ELF-1 (cell line): ENCODE measurements around the gene CYYR1.
A peak's percentile ranks its signal among the peaks of the same experiment; 100 is the strongest.

Experiments
- DNase-seq: peaks from one replicate; pipeline ENCODE4 v3.0.0-alpha.2; 2016; ENCODE audit warnings: low read depth, low spot score

Gene CYYR1

GRCh38 chr21:26553898-26554297 lies 19.2 kb downstream of the CYYR1 start:
- DNase-seq: no peak

GRCh38 chr21:26550326-26550725 lies 22.8 kb downstream of the CYYR1 start:
- DNase-seq: no peak

DNA sequence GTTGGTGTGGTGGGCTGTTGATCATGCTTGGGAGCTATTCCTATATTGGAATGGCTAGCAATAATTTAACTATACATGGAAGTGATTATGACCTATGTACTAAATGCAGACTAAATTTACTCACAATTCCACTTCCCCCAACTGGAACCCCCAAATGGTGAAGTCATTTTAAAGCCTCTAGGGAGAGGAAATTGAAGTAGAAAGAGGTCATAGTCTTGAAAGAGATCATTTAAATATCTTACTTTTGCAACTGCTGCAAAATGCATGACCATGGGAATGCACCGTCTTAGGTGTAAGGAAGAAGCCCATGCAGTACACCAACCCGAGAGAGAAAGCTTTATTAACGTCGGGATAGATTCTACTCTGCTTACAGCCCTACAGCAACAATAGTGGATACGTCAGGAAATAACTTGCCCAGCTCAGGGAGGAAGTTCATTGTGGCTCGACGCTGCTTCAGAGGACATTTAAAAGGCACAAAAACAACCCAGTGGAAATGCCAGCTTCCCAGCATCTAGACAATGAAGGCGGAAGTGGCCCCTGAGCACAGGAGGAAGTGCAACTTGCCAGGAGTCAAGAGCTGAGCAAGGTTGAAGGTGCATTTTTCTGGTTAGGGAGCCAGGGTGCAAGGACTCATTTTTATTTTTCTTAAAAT lies 26.5 kb downstream of the CYYR1 start:
- DNase-seq: no peak

GRCh38 chr21:26544201-26544775 lies 28.8 kb downstream of the CYYR1 start:
- no peak for DNase-seq

DNA sequence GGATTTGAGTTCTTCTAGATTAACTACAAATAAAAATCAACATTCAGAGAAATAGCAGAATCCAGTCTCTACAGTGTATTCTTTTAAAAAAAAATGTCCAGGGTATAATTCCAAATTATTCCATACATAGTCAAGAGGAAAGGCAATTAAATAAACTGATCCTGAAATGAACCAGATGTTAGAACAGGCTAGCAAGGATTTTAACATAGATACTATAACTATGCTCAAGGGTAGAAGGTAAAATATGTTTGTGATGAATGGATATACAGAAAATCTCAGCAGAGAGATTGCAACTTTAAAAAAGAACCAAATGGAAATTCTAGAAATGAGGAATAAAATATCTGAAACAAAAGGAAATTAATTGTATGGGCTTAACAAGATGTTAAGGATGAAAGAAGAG lies 32.4 kb downstream of the CYYR1 start:
- no peak for DNase-seq

- no peak for DNase-seq
Measured at GRCh38 chr21:26539566-26539965, 33.5 kb downstream of the CYYR1 start.

- no peak for DNase-seq
Measured at GRCh38 chr21:26534517-26534916, 38.6 kb downstream of the CYYR1 start.

DNA sequence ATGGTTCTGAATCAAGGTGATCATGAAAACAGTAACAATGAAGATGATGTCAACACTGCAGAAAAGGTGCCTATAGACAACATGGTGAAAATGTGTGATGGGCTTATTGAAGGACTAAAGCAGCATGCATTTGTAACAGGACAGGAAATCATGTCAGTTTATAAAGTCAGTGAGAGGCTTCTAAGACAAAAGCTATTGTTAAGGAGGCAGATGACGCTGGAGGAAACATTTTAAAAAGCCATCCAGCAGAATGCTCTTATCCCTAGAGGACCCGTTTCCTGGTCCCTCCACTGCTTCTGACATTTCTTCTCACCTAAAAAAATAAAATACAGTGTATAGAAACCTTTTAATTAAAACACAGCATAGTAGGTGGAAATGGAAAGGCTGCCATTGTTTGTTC lies 40.9 kb downstream of the CYYR1 start:
- DNase-seq: no peak

GRCh38 chr21:26529526-26529925 lies 43.6 kb downstream of the CYYR1 start:
- no peak for DNase-seq

DNA sequence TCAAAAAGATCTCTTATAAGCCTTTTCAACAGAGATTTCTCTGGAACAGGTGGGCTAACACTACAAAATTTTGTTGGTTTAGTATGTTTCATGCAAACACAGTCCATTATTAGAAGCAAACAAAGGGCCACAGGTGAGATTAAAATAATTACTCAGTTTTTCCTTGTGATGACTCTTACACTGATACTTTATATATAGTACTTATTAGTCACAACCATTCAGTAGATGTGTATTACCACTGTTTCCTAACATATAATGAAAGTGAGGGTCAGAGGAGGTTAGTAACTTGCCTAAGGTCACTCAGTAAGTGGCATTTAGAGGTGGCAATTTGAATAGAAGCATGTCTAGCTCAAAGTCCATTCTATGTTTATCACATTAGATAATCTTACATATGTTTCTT lies 44.2 kb downstream of the CYYR1 start:
- no peak for DNase-seq

DNA sequence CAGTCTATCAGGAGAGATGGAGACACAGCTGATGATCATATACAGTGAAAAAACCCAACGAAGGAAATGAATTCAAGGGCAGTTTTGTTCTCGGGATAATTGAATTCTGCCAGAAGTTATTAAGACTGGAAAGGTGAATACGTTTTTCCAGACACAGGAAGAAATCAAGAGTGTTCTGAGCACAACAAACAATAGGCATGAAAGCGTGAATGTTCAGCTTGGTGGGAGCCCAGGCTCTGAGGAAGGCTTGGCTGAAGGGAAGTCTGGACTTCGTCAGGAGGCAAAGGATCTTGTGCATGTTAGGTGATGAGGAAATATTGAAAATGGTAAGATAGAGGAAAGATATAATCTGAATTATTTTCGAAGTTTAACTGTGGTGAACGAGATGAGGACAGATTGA lies 50.4 kb downstream of the CYYR1 start:
- DNase-seq: no peak

DNA sequence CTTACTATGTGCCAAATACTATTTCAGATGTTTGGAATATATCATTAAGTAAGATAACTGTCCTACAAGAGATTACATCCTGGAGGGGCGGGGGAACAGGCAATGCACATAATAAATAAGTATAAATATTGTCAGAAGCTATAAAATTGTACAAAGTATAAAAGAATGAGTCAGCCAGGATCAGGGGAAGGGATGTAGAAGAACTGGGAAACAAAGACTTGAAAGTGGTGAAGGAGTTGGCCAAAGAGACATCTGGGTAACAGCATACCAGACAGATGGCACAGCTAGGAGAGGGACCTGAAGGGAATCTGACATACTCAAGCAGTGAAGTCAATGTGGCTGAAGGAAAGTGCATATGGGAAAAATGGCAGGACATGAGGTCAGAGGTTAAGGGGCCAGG lies 53.9 kb downstream of the CYYR1 start:
- DNase-seq: no peak

DNA sequence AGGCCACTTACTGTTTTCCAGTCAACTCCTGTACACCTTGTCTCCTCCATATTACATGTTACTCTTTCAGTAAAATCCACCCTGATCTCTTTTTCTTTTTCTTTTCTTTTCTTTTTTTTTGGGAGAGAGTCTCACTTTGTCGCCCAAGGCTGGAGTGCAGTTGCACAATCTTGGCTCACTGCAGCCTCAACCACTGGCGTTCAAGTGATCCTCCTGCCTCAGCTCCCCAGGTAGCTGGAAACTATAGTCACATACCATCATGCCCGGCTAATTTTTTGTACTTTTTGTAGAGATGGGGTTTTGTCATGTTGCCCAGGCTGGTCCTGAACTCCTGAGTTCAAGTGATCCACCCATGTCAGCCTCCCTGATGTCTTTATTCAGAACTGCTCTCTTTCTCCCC lies 57.8 kb downstream of the CYYR1 start:
- DNase-seq: no peak

DNA sequence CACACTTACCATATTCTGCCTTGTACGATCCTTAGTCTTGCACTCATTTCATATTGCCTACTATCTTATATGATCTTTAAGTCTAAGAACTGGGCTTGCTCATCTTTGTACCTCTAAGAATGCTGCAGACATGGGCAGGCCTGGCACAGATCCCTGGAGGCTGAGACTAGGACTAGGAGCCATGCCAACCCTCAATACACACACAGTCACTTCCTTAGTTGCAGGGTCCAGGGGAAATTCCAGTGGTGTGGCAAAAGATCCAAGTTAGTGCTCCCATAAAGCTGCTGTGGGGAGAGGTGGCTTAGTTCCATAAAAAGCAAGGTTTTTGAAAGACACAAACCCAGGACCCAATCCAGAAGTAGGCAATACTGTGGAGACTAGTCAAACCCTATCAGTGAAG lies 59.9 kb downstream of the CYYR1 start:
- no peak for DNase-seq

GRCh38 chr21:26512664-26513063 lies 60.4 kb downstream of the CYYR1 start:
- no peak for DNase-seq

DNA sequence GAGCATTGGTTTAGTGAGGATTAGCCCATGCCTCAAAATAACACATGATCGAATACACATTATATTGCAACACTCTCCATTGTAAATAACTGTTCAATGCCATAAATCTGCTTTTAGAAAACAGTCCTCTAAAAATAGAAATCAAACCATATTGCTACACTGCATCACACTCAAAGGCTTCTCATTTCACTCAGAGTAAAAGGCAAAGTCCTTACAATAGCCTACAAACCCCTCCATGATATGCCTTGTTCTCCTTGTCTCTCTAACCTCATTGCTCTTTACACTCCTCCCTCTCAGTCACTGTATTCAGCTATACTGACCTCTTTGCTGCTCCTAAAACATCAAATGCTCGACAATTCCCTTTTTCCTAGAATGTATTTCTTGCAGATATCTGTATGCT lies 64.2 kb downstream of the CYYR1 start:
- no peak for DNase-seq

- DNase-seq: no peak
Measured at GRCh38 chr21:26506956-26507355, 66.1 kb downstream of the CYYR1 start.

- DNase-seq: no peak
Measured at GRCh38 chr21:26505211-26505610, 67.9 kb downstream of the CYYR1 start.

DNA sequence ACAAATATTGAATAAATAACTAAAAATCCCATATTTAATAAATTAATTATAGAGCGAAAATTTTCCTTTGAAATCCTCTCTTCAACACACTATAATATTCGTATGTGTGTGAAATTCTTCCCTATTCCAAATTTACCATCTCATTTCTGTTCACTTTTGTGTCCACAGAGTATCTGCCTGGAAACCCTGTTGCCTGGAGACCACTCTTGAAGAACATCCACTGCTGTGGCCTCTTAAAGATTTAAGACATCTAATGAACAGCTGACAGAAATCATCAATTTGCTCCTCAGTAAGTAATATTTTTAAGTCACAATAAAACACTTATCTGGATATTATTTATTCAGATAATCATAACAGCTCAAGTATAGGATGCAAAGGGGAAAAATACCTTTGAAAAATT lies 69.7 kb downstream of the CYYR1 start:
- no peak for DNase-seq

DNA sequence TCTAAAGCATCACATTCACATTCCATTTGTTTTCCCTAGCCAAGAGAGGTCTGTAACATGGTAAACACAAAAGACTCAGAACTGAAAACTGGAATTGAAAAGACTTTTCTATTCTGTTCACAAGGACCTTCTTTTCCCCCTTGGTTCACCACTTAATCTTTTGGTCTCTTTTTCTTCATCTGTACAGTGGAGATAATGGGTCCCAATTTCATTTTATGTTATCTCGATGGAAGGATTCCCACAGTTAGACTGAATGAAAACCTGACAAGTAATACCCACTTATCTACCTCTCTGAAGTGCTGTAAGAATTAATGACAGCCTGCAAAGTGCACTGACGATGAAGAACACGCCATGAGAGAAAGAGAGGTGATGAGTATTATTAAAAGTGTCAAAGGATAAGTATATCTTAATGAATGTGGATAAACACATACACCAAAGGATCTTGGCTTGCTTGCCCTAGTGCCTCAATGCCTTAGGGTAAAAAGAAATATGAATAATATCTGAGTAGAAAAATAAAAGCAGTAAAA lies 71.5 kb downstream of the CYYR1 start:
- no peak for DNase-seq

- no peak for DNase-seq
Measured at GRCh38 chr21:26499495-26499894, 73.6 kb downstream of the CYYR1 start.

DNA sequence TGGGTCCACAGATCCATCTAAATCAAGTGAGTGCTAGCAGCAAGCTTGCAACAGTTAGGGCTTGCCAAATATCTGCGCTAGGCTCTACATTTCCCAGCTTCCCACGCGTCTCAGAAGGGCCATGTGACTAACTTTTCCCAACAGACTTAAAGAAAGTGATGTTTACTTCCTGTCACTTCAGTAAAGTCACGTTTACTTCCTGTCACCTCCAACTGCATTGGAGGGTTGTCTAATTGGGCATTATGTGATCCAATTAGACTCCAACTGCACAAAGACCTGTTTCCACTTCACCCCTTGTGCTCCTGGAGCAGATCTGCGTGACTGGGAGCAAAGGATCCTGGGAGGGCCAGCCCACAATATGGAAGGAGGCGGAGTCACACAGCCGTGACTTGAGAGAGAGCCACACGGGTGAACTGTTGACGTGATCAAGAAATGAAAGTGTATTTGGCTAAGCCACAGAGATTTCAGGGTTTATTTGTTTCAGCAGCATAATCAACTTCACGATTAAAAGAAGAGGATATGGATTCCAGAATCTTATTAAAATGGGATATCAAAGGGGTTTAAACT lies 77.7 kb downstream of the CYYR1 start:
- DNase-seq: no peak

DNA sequence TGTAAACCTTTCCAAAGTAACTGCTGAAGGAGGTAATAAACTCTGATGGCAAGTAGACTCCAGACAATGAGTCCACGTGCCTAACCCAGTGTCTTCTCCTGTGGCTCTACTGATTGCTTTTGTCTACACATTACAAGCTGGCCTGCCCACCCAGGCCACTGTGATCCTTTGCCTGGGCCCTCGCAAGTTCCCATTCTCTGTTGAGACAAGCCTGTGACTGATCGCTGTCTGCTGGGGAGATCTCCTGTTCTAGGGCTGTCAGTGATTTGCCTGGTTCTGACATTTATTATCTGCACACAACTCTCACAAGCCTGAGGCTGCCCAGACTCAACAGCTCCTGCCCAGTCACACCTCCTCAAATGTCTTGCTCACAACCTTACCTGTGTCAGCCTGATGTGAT lies 81.4 kb downstream of the CYYR1 start:
- DNase-seq: peak; percentile 38
